DND-41 (cell line): ENCODE measurements around the gene LRRC27.

Source experiments
- ATAC-seq: fragments of 200-7000 bp; cut with Tn5 transposase; 3 replicates; pipeline ENCODE4 v1.9.1; 2021; ENCODE audit warnings: low read depth; ENCODE audit not compliant: insufficient read depth
- DNase-seq: peaks from one replicate; pipeline ENCODE4 v3.0.0-alpha.2; 2020
- H2AFZ ChIP-seq: 2 replicates; pipeline ENCODE4 v1.6.0; 2012; ENCODE audit warnings: low read depth, low read length
- H3K27ac ChIP-seq: 2 replicates; pipeline ENCODE4 v1.5.1; 2012; ENCODE audit warnings: low read length, inconsistent platforms
- H3K27me3 ChIP-seq: fragments of 200-600 bp; sonication (generic); 2 replicates; pipeline ENCODE4 v1.6.0; 2012; ENCODE audit warnings: low read length, mild to moderate bottlenecking, inconsistent platforms; ENCODE audit not compliant: insufficient read depth, poor library complexity
- H3K36me3 ChIP-seq: 2 replicates; pipeline ENCODE4 v1.5.1; 2012; ENCODE audit warnings: low read length, inconsistent platforms; ENCODE audit not compliant: insufficient read depth
- H3K4me1 ChIP-seq: 2 replicates; pipeline ENCODE4 v1.5.1; 2012; ENCODE audit warnings: mild to moderate bottlenecking, low read length; ENCODE audit not compliant: insufficient read depth
- H3K4me2 ChIP-seq: 2 replicates; pipeline ENCODE4 v1.6.0; 2012; ENCODE audit warnings: mild to moderate bottlenecking, moderate library complexity, low read length, inconsistent platforms; ENCODE audit not compliant: insufficient read depth
- H3K4me3 ChIP-seq, 2 experiments: fragments of 200-600 bp in 1 of 2; shearing (Covaris generic) in 1 of 2; 2 replicates each; pipeline ENCODE4 v1.5.1; 2012 to 2016; ENCODE audit warnings: inconsistent platforms in 2 of 2, low read length in 2 of 2, mild to moderate bottlenecking in 2 of 2, low read depth in 1 of 2, moderate library complexity in 1 of 2
- H3K79me2 ChIP-seq: 2 replicates; pipeline ENCODE4 v1.6.0; 2012; ENCODE audit warnings: low read length, inconsistent platforms; ENCODE audit not compliant: insufficient read depth
- H3K9ac ChIP-seq: 2 replicates; pipeline ENCODE4 v1.6.0; 2012; ENCODE audit warnings: low read depth, mild to moderate bottlenecking, inconsistent platforms, low read length, moderate library complexity
- H3K9me3 ChIP-seq: 2 replicates; pipeline ENCODE4 v1.5.1; 2012; ENCODE audit warnings: low read length, moderate library complexity, mild to moderate bottlenecking, inconsistent platforms; ENCODE audit not compliant: insufficient read depth, severe bottlenecking
- H4K20me1 ChIP-seq: 2 replicates; pipeline ENCODE4 v1.6.0; 2012; ENCODE audit warnings: low read length; ENCODE audit not compliant: insufficient read depth
- EZH2 ChIP-seq: IDR thresholded peaks from 3 replicates; pipeline ENCODE4 v1.6.1; 2012; ENCODE audit warnings: borderline replicate concordance, low read depth, mild to moderate bottlenecking, moderate library complexity, low read length, inconsistent platforms; ENCODE audit not compliant: severe bottlenecking
- TF ChIP-seq, protein P1 (sequence below): IDR thresholded peaks from 2 replicates; pipeline ENCODE4 v1.5.1; 2012; ENCODE audit warnings: borderline replicate concordance, low read length, moderate library complexity, mild to moderate bottlenecking; ENCODE audit not compliant: poor library complexity, severe bottlenecking; ENCODE audit errors: extremely low read depth

Gene LRRC27

DNA sequence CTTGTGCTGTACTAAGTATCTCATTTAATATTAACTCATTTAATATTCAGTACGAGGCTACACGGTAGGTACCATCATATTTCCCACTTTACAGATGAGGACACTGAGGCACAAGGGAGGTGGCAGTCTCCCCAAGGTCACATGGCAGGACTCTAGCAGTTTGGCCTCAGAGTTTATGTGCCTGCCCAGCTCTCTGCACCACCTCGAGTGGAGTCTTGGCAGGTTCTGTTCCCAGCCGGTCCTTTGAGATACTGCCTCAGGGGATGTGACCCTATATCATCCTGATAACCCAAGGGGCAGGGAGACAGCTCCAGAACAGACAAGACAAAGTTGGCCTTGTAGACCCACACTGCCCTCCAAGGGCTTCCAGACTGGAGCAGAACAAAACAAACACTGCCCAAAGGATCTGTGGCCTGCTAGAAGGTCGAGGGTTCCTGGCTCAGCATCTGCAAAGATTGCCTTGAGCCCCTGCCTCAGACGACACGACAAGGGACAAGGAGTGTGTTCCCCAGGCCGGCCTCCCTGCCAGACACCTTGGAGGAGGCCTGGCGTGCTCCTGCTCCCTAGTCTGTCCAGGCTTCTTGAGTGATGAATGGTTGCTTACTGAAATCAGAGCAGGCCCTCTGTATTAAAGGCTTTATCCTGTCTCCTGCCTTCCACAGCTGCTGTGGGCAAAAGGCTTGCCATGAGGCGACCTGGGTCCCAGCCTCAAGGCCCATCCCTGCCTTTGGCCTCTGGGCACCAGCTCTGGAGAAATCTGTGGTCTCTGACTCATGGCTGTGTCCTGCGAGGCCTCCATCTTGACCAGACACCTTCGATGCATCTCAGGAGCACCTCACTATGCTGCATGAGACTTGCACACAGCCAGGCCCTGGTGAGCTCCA lies 61.1 kb downstream of the LRRC27 start:
- Histone ChIP-seq H4K20me1 (0 out of 2 replicates have a peak, but pooled peaks cover 4% of the 10 kb centered on the region), H3K27me3 (no peaks in the 10 kb centered on the region), H3K4me3 (no peak overlapping the region), H3K9me3 (no peaks in the 10 kb centered on the region), H3K9ac (no peak overlapping the region), H3K27ac (no peak overlapping the region), H3K4me1 (peaks cover 14% of the 10 kb centered on the region), H3K79me2 (peaks cover 3% of the 10 kb centered on the region; the same call in 1 of the 2 replicates), H2AFZ (no peak overlapping the region), H3K36me3 (no peaks in the 10 kb centered on the region), H3K4me2 (no peak overlapping the region)
- DNase-seq (no peak), ATAC-seq (no peak)
- no peak for TF ChIP-seq EZH2
- TF ChIP-seq, protein P1, sequence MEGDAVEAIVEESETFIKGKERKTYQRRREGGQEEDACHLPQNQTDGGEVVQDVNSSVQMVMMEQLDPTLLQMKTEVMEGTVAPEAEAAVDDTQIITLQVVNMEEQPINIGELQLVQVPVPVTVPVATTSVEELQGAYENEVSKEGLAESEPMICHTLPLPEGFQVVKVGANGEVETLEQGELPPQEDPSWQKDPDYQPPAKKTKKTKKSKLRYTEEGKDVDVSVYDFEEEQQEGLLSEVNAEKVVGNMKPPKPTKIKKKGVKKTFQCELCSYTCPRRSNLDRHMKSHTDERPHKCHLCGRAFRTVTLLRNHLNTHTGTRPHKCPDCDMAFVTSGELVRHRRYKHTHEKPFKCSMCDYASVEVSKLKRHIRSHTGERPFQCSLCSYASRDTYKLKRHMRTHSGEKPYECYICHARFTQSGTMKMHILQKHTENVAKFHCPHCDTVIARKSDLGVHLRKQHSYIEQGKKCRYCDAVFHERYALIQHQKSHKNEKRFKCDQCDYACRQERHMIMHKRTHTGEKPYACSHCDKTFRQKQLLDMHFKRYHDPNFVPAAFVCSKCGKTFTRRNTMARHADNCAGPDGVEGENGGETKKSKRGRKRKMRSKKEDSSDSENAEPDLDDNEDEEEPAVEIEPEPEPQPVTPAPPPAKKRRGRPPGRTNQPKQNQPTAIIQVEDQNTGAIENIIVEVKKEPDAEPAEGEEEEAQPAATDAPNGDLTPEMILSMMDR, result no peak

DNA sequence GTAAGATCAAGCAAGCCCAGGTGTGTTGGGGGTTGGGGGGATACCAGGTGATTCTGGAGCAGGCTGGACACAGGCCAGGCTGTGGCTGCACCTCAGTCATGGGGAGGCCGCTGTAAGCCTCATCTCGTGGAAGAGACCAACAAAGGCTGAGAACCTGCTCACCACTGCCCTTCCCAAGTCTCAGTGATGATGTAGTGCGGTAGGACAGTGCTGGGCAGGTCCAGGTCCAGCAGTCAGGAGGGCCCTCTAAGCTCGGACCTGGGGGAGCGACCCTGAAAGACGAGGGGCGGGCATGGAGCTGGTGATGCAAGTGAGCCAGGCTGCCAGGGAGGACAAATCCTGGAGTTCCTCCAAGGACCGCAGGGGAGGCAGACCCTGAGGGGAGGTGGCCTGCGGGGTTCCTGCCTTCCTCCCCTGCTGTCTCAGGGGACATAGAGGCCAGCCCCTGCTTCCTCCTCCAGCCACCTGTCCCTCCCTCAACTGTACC lies 61.7 kb downstream of the LRRC27 start:
- peaks cover 10% of the 10 kb centered on the region; the same call in 1 of the 2 replicates for H4K20me1 ChIP-seq
- H3K27me3 ChIP-seq, result no peaks in the 10 kb centered on the region
- H3K27ac ChIP-seq, result no peak overlapping the region
- H3K9ac ChIP-seq, result no peak overlapping the region
- peaks cover 20% of the 10 kb centered on the region for H3K4me1 ChIP-seq
- ATAC-seq (no peak), DNase-seq (no peak)
- H3K4me3 ChIP-seq, result no peak overlapping the region
- no peaks in the 10 kb centered on the region for H3K36me3 ChIP-seq
- TF ChIP-seq, protein P1, result no peak
- peaks cover 8% of the 10 kb centered on the region; the same call in 1 of the 2 replicates for H3K79me2 ChIP-seq
- H2AFZ ChIP-seq, result no peak overlapping the region
- H3K9me3 ChIP-seq, result no peaks in the 10 kb centered on the region
- H3K4me2 ChIP-seq, result no peak overlapping the region

DNA sequence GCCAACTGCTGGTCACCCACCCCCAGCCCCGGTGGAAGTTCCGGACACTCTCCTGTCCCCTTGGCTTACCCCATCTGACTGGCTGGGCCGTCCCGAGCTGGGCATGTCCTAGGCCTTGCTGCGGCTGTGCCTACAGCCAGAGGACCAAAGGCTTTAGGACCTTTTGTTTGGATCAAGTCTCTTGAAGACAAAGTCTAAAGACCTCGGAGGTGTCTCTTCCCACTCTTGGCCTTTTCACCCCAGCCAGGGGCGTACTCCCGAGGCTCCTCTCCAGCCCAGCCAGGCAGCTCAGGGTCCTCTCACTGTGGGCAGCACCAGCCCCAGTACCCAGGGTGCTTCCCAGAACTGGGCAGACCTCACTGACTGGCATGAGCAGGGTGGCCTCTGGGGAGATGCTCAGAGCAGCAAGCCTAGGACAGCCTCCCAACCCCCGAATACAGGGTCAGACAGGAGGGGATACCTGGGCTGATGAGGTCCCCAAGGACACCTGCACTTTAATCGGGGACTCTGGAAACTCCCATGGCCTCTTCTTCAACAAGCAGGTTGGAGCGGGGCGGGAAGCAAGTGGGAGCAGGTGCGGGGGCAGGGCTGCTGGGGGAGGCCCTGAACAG lies 62.3 kb downstream of the LRRC27 start:
- no peaks in the 10 kb centered on the region for H3K36me3 ChIP-seq
- TF ChIP-seq, protein P1, result no peak
- TF ChIP-seq EZH2, result no peak
- H3K9me3 ChIP-seq, result no peaks in the 10 kb centered on the region
- peaks cover 8% of the 10 kb centered on the region; the same call in 1 of the 2 replicates for H3K79me2 ChIP-seq
- no peak for ATAC-seq
- H3K9ac ChIP-seq, result no peak overlapping the region
- no peak overlapping the region for H3K4me3 ChIP-seq
- peaks cover 24% of the 10 kb centered on the region for H3K4me1 ChIP-seq
- no peak overlapping the region for H3K27ac ChIP-seq
- H3K27me3 ChIP-seq, result no peaks in the 10 kb centered on the region
- H2AFZ ChIP-seq, result no peak overlapping the region
- no peak for DNase-seq
- peaks cover 15% of the 10 kb centered on the region for H4K20me1 ChIP-seq
- H3K4me2 ChIP-seq, result no peak overlapping the region
